ENCODE results near the gene CNIH3.

The CNIH3 gene

GRCh38 chr1:224773646-224774045 lies 157.5 kb downstream of the CNIH3 start:
- no peak for DNase-seq (ENCODE audit: low read depth in 2 of 2)

DNA sequence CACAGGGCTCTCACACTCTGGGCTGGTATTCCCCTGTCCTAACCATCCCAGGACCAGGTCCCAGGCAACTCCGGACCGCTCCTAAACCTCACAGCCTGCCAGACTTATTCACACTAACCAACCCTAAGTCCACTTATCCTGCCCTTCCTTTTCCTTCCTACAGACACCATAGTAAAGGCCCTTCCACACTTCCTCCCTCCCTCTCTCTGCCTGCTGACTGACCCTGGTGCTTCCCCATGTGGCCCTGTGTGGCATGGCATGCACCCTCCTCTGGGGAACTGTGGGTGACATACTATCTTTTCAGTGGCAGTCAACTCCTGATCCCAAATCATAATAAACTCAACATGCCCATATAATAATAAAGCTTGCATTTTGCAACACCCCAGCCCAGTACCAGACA lies 158.3 kb downstream of the CNIH3 start:
- no peak for DNase-seq (ENCODE audit: low read depth in 2 of 2)

- no peak for DNase-seq (ENCODE audit: low read depth in 2 of 2)
Observed at GRCh38 chr1:224777180-224777579, 161.1 kb downstream of the CNIH3 start.

GRCh38 chr1:224779536-224779935 lies 163.4 kb downstream of the CNIH3 start:
- no peak for DNase-seq (ENCODE audit: low read depth in 2 of 2)

DNA sequence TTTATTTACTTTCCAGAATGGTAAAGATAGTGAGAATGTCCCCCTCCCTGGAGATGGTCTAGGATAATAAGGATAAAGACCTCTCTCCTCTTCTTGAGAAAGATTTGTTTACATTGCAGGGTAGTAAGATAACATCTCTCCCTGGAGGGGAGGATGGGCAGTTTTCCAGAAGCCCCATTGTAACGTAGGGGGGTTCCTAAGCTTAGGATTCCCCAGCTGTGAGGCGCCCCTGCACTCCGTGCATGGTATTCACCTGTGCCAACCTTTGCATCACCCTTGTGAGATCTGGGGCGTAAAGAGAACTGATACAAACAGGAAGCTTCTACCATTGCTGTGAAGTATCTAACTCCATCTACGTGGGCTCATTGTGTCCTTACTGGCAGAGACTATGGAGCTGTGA lies 164.6 kb downstream of the CNIH3 start:
- no peak for DNase-seq (ENCODE audit: low read depth in 2 of 2)

DNA sequence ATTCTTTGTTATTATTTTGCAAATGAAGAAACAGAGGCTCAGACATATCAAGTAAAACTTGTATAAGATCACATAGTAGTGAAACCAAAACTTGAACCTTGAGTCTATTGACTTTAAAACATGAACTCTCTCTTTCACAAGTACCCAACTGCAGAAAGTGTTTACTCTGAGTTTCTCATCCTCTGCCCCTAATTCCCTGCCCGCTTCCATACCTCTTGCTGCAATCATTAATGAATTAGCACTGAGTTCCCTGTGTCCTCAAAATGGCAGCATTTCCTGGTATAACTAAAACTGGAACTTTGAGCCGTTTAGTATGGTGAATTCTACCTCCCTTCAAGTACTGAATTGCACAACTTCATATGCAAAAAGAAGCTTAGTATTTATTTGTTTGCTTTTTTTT lies 165.7 kb downstream of the CNIH3 start:
- no peak for DNase-seq (ENCODE audit: low read depth in 2 of 2)

DNA sequence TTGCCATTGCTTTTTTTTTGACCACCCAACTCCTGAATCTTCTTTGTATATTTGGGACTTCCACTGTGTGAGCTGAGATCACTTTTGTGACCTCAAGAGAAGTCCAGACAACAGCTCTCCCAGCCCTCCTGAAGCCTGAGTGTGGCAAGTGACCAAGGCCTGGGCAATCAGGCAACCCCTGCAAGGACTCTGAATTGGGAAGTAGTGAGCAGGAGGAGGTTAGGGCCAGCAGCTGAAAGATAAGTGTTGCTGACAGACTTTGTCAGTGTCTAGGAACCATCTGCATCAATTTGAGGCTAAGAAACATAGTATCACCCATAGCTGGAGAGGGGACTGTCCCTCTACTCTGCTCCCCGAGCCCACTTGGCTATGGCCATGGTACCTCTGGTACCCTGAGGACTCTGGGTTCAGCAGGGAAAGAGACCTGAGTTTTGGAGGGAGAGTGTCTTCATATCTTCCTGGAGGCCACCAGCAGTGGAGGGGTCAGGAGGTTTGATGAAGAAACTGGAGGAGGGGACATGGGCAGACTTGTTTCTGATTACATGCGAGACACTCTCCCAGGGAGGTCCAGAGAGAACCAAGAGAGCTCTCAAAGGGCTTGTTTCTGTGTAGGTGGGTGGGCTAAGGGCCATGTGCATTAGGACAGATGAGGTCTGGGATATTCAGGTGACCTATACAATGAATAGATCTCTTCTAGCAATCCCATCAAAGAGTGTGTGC lies 166.3 kb downstream of the CNIH3 start:
- no peak for DNase-seq (ENCODE audit: low read depth in 2 of 2)

DNA sequence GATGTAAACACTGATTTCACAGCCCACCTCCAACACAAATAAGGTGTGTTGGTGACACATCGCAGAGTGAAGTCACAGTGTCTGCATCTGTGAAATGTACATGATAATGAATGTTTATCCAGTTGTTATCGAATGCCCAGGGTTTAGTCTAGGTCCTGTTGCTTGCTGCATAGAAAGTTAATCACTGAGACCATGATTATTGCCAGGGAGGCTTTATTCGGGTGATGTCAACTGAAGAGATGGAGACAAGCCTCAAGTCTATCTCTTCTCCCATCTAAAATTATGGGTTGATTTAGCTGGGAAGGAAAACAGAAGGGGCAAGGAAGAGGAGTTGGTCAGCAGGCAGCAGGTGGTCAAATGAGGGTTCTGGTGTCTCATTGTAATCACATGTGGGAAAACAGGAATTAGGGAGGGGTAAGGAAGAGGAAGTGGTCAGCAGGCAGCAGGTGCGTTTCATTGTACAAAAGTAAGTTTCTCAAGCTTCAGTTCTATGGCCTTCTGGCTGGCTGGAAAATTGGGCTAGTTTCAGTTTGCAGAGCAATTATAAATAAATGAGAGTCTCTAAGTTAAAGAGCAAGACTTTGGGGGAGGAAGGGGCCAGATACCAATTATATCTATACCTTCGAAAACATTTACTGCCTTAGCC lies 167.0 kb downstream of the CNIH3 start:
- no peak for DNase-seq (ENCODE audit: low read depth in 2 of 2)

- DNase-seq (ENCODE audit: low read depth in 2 of 2), result no peak
Observed at GRCh38 chr1:224784265-224785039, 168.3 kb downstream of the CNIH3 start.

DNA sequence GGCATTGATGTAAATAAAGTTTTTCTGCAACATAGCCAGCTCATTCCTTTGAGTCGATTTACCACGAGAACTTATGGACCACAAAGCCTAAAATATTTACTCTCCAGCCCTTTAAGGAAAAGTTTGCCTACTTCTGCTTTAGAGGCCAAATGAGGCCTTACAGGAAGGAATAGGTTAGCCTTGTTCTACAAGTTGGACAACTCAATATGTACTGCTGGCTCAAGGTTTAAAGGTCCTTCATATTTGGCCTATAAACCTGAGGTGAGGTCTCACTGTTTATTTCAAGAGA lies 168.9 kb downstream of the CNIH3 start:
- DNase-seq (ENCODE audit: low read depth in 2 of 2), result no peak

DNA sequence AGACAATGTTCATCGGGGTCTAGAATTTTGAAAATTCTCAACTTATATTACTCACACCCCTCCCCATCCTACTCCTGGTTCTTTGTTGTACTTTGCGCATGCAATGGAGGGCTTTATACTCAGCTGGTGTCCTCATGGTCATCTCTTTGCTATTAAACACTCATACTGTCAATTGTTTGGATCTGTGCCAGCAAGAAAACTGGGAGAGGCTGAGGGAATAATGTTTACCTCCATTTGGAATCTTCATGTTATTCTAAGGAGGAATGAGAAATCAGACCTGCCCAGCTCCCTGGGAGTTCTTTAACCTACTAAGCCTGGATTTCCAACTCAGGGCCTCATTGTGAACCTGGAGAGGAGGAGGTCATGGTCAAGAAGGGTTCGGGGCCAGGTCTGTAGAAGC lies 169.5 kb downstream of the CNIH3 start:
- DNase-seq (ENCODE audit: low read depth in 2 of 2), result no peak

- DNase-seq (ENCODE audit: low read depth in 2 of 2), result no peak
Observed at GRCh38 chr1:224786533-224787250, 170.6 kb downstream of the CNIH3 start.

DNA sequence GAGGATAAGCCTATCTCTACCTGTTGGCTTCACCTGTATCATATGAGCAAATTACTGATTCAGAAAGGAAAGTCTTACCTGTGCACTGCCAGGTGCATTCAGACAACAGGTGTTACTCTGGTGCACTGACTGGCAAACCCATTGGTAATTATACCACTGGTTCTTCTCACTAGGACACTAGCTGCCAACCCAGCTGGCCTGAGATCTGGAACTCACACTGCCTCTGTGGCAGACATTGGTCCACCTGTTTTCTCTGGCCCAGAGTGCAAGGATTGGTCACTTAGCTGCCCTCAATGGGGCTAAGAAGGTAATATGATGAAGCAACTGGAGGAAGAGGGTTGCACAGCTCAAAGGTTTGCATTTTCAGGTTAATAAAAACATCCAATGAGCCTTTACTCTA lies 173.2 kb downstream of the CNIH3 start:
- DNase-seq (ENCODE audit: low read depth in 2 of 2), result no peak

Data from stimulated activated CD8-positive, alpha-beta memory T cell treated with anti-CD3 and anti-CD28 coated beads, Interleukin-2, amount 100 ng/mL, for 48 hours (primary cell).